K562 (cell line): ENCODE data around the gene MEF2C. TPM values are rescaled to one million over a fixed set of nuclear protein-coding genes. Genes with fewer than 3 reads are reported as not detected.

Experiments used
- CREM ChIP-seq: IDR thresholded peaks from 2 replicates; pipeline ENCODE4 v1.6.1; 2014; ENCODE audit warnings: antibody characterized with exemption, low read depth
- ETV5 ChIP-seq: sonication (generic); formaldehyde crosslinking; IDR thresholded peaks from 2 replicates; pipeline ENCODE4 v1.4.0; 2020; ENCODE audit warnings: low read depth, mild to moderate bottlenecking, missing genetic modification reagents
- KLF6 ChIP-seq: fragments of 250-450 bp; sonication (Bioruptor Pico); IDR thresholded peaks from 2 replicates; pipeline ENCODE4 v1.4.0; 2020; ENCODE audit warnings: mild to moderate bottlenecking, moderate library complexity, borderline replicate concordance
- MBD1 ChIP-seq: fragments of 250-450 bp; sonication (Bioruptor Pico); IDR thresholded peaks from 2 replicates; pipeline ENCODE4 v1.8.0; 2022; ENCODE audit warnings: inconsistent platforms
- MYC ChIP-seq, 2 experiments: fragments of 250-450 bp in 1 of 2; sonication (Bioruptor Pico) in 1 of 2; IDR thresholded peaks; 2 replicates each; pipeline versions ENCODE4 v1.5.1 to v1.6.1; 2012 to 2021; ENCODE audit warnings: low read depth in 2 of 2, borderline replicate concordance in 1 of 2, improper control_type of control experiment in 1 of 2, low read length in 1 of 2, mild to moderate bottlenecking in 1 of 2, moderate library complexity in 1 of 2
- RAD21 ChIP-seq, 2 experiments: fragments of 250-450 bp in 1 of 2; fragments of 450-650 bp in 1 of 2; sonication (Bioruptor Pico) in 1 of 2; formaldehyde crosslinking in 1 of 2; IDR thresholded peaks in 1 of 2; conservative IDR thresholded peaks in 1 of 2; 2 replicates each; pipeline versions ENCODE4 v1.4.0 to v1.8.0; 2020 to 2022; ENCODE audit warnings: mild to moderate bottlenecking in 2 of 2, moderate library complexity in 1 of 2
- REST ChIP-seq, 2 experiments: fragments of 450-650 bp; formaldehyde crosslinking in 1 of 2; IDR thresholded peaks; 2 replicates each; pipeline versions ENCODE4 v1.4.0 to v1.6.1; 2014 to 2020; ENCODE audit warnings: mild to moderate bottlenecking in 2 of 2, borderline replicate concordance in 1 of 2, low read depth in 1 of 2
- SMC3 ChIP-seq: conservative IDR thresholded peaks from 2 replicates; pipeline ENCODE4 v1.6.1; 2011; ENCODE audit warnings: low read depth, low read length, improper control_type of control experiment; ENCODE audit not compliant: insufficient read depth
- STAG1 ChIP-seq: sonication (generic); formaldehyde crosslinking; IDR thresholded peaks from 2 replicates; pipeline ENCODE4 v1.5.0; 2020; ENCODE audit warnings: missing genetic modification reagents, borderline replicate concordance
- TEAD1 ChIP-seq, 2 experiments: fragments of 450-650 bp in 1 of 2; sonication (generic) in 1 of 2; formaldehyde crosslinking; IDR thresholded peaks; 2 replicates each; pipeline versions ENCODE4 v1.4.0 to v1.8.0; 2020 to 2022; ENCODE audit warnings: mild to moderate bottlenecking in 2 of 2, missing genetic modification reagents in 1 of 2
- USF1 ChIP-seq: sonication (generic); formaldehyde crosslinking; IDR thresholded peaks from 2 replicates; pipeline ENCODE4 v1.9.0; 2022; ENCODE audit warnings: mild to moderate bottlenecking, missing genetic modification reagents
- polyA plus RNA-seq, 8 experiments: library from polyadenylated mRNA; depleted of rRNA in 4 of 8; stranded (reverse) in 5 of 8; unstranded in 3 of 8; fragments of >200 nt; fragmentation: Nextera tagmentation in 2 of 8; fragmentation: Illumina TruSeq in 1 of 8; extraction: Ambion mirVana in 2 of 8; extraction: Trizol in 1 of 8; gene quantifications; 2 replicates each; pipeline versions ENCODE4 v1.2.1 to v1.2.3, GENCODE V29; 2011 to 2014; ENCODE audit warnings: inconsistent platforms in 1 of 8, missing spikeins in 1 of 8
- total RNA-seq, 7 experiments: library from RNA; depleted of rRNA in 6 of 7; stranded (reverse); fragments of >200 nt in 6 of 7; fragmentation: Illumina TruSeq in 2 of 7; extraction: Trizol in 2 of 7; gene quantifications; 2 replicates each; pipeline versions ENCODE4 v1.2.1 to v1.2.3, GENCODE V29; 2011 to 2021; ENCODE audit warnings: low replicate concordance in 1 of 7

The MEF2C gene
- total and polyA plus RNA-seq, 9 of the 15 experiments (the other 6 are each of a cell fraction or from before 2014, with no cell fraction given) = 25.1 to 67.8 (median 58.3) TPM

- TF ChIP-seq USF1 (CRISPR knock-in tag) (peak; percentile 12; the same call in 1 of the 2 replicates), REST (IDR thresholded peaks at IDR 0.05; ENCODE audit: borderline replicate concordance) (peak; percentile 71), REST (CRISPR knock-in tag; IDR thresholded peaks at IDR 0.05; ENCODE audit: low read depth) (no peak), MBD1 (CRISPR knock-in tag) (peak; percentile 6; the same call in 1 of the 2 replicates), ETV5 (CRISPR knock-in tag) (no peak), KLF6 (no peak), RAD21 (CRISPR knock-in tag; conservative IDR thresholded peaks at IDR 0.05 in 1 of 2, IDR thresholded peaks at IDR 0.05 in 1 of 2) (peak; percentile 86 to 91), STAG1 (CRISPR knock-in tag) (peak; percentile 96), SMC3 (peak; percentile 89), TEAD1 (CRISPR knock-in tag; IDR thresholded peaks at IDR 0.05) (0 out of 4 replicates have a peak, but pooled peaks of 1 of the 2 experiments have one; percentile 51), CREM (peak; percentile 42; the same call in 1 of the 2 replicates), MYC (IDR thresholded peaks at IDR 0.05; ENCODE audit: low read depth, low read length) (peak; percentile 38; the same call in 1 of the 2 replicates), MYC (CRISPR knock-in tag; IDR thresholded peaks at IDR 0.05; ENCODE audit: borderline replicate concordance, low read depth) (no peak)
Observed at GRCh38 chr5:88690409-88691229, 192.4 kb downstream of the MEF2C start (continued).
